Gastrocnemius medialis (tissue), 4 donors: ENCODE measurements around the gene DCC. TPM values are rescaled to one million over a fixed set of nuclear protein-coding genes. Genes with fewer than 3 reads are reported as not detected.

ENCODE experiments used
- ATAC-seq, 2 donors: fragments of 150-250 bp; one replicate each; pipeline ENCODE4 v1.9.1; 2016
- DNase-seq, 2 donors: peaks; one replicate each; pipeline ENCODE4 v3.0.0-alpha.2; 2019
- H3K27ac ChIP-seq, 4 donors: fragments of 200-600 bp; sonication (generic); 1 replicate in 1 of 4; 2 replicates in 3 of 4; pipeline ENCODE4 v1.5.1; 2016 to 2018; ENCODE audit warnings: mild to moderate bottlenecking in 2 of 4, moderate library complexity in 1 of 4
- H3K27me3 ChIP-seq, 3 donors: fragments of 200-600 bp; sonication (generic) in 2 of 3; 1 replicate in 1 of 3; 2 replicates in 2 of 3; pipeline versions ENCODE4 v1.5.1 to v1.6.0; 2016 to 2019; ENCODE audit warnings: mild to moderate bottlenecking in 1 of 3, moderate library complexity in 1 of 3
- H3K36me3 ChIP-seq, 2 donors: fragments of 200-600 bp; sonication (generic) in 1 of 2; one replicate each; pipeline ENCODE4 v1.5.1; 2017 to 2018
- H3K4me1 ChIP-seq, 2 donors: fragments of 200-600 bp; sonication (generic) in 1 of 2; one replicate each; pipeline ENCODE4 v1.5.1; 2016 to 2017; ENCODE audit warnings: mild to moderate bottlenecking in 2 of 2
- H3K4me3 ChIP-seq, 4 donors: fragments of 200-600 bp; sonication (generic) in 3 of 4; 1 replicate in 1 of 4; 2 replicates in 3 of 4; pipeline ENCODE4 v1.5.1; 2016 to 2019; ENCODE audit warnings: mild to moderate bottlenecking in 2 of 4
- H3K9me3 ChIP-seq, 3 donors: fragments of 200-600 bp; sonication (generic) in 2 of 3; 1 replicate in 1 of 3; 2 replicates in 2 of 3; pipeline ENCODE4 v1.5.1; 2016 to 2019
- POLR2A ChIP-seq, 2 donors: fragments of 450-650 bp; IDR thresholded peaks; one replicate each; pipeline ENCODE4 v1.6.1; 2017; ENCODE audit warnings: antibody characterized with exemption in 2 of 2, mild to moderate bottlenecking in 2 of 2, moderate library complexity in 2 of 2
- in situ Hi-C, 4 donors: fragments of 200-750 bp; cut with MboI; loops; one replicate each; pipeline versions ENCODE4 v1.15.0 to v1.8.0; 2017; ENCODE audit warnings: low sequenced_read_pairs in 4 of 4
- intact Hi-C: fragments of 100-400 bp; cut with DNase I; formaldehyde crosslinking; loops from one replicate; pipeline ENCODE4 v1.15.1; 2023; ENCODE audit warnings: low total_unique reads
- total RNA-seq, 4 donors: library from RNA; depleted of rRNA; stranded (reverse); fragments of >200 nt; gene quantifications; one replicate each; pipeline versions ENCODE4 v1.1.0 to v1.2.3, GENCODE V29; 2016
- TF ChIP-seq, protein P1 (sequence below), 5 experiments: fragments of 450-650 bp in 3 of 5; fragments of 200-600 bp in 2 of 5; sonication (generic) in 2 of 5; IDR thresholded peaks in 4 of 5; conservative IDR thresholded peaks in 1 of 5; 1 replicate in 4 of 5; 2 replicates in 1 of 5; pipeline ENCODE4 v1.5.1; 2016 to 2019; ENCODE audit warnings: antibody characterized with exemption in 5 of 5, mild to moderate bottlenecking in 3 of 5, moderate library complexity in 3 of 5

Gene DCC
- total RNA-seq, 4 donors from 2014 or later, result not detected

DNA sequence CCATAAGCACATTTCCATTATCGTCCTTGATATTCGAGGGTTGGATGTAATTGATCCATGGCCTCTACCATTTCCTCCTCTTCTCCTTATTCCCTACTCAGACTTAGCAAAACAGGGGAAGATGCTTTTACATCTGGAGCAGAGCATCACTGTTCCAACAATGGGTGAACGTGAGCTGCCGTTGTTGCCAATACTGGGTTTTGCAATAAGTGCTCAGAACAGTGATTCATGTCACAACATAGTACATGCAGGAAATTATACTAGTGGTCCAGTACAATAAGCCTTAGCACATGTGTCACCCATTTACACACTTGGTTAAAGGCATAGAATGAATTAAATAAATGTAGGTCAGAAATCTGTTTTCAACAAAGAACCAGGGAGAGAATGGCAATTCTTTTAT, 112.4 kb downstream of the DCC start:
- no peak overlapping the region for H3K4me3 ChIP-seq
- no peak for ATAC-seq

DNA sequence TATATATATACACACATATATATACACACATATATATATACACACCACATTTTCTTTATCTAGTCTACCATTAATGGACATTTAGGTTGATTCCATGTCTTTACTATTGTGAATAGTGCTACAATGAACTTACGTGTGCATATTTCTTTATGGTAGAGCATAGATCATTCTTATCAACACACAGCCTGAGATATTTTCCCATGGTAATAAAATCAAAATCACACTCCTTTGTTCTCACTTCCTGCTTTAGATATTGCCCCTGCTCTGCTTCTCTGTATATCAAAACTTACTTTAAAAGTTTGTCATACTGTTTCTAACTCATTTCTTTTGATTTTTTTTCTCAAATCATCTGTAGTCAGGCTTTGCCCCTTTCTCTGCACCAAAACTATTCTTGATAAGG, 119.9 kb downstream of the DCC start:
- TF ChIP-seq, protein P1, sequence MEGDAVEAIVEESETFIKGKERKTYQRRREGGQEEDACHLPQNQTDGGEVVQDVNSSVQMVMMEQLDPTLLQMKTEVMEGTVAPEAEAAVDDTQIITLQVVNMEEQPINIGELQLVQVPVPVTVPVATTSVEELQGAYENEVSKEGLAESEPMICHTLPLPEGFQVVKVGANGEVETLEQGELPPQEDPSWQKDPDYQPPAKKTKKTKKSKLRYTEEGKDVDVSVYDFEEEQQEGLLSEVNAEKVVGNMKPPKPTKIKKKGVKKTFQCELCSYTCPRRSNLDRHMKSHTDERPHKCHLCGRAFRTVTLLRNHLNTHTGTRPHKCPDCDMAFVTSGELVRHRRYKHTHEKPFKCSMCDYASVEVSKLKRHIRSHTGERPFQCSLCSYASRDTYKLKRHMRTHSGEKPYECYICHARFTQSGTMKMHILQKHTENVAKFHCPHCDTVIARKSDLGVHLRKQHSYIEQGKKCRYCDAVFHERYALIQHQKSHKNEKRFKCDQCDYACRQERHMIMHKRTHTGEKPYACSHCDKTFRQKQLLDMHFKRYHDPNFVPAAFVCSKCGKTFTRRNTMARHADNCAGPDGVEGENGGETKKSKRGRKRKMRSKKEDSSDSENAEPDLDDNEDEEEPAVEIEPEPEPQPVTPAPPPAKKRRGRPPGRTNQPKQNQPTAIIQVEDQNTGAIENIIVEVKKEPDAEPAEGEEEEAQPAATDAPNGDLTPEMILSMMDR (IDR thresholded peaks at IDR 0.05 in 4 of 5, conservative IDR thresholded peaks at IDR 0.05 in 1 of 5), result no peak
- DNase-seq (no peak), ATAC-seq (no peak)
- in situ Hi-C loops (no loop called here), intact Hi-C loops (no loop called here)
- Histone ChIP-seq H3K36me3 (no peaks in the 10 kb centered on the region), H3K4me3 (no peak overlapping the region), H3K4me1 (no peaks in the 10 kb centered on the region), H3K27ac (no peak overlapping the region), H3K9me3 (no peaks in the 10 kb centered on the region), H3K27me3 (no peaks in the 10 kb centered on the region)

More for the DNA sequence above, 112.4 kb downstream of the DCC start:
- TF ChIP-seq, protein P1 (IDR thresholded peaks at IDR 0.05 in 4 of 5, conservative IDR thresholded peaks at IDR 0.05 in 1 of 5), result no peak
- TF ChIP-seq POLR2A (IDR thresholded peaks at IDR 0.05), result no peak
- no peak for DNase-seq
- H3K27me3 ChIP-seq, result no peaks in the 10 kb centered on the region
- intact Hi-C loops, result no loop called here
- in situ Hi-C loops, result no loop called here
- no peaks in the 10 kb centered on the region for H3K4me1 ChIP-seq
- no peak overlapping the region for H3K27ac ChIP-seq
- H3K9me3 ChIP-seq, result no peaks in the 10 kb centered on the region
- H3K36me3 ChIP-seq, result no peaks in the 10 kb centered on the region

DNA sequence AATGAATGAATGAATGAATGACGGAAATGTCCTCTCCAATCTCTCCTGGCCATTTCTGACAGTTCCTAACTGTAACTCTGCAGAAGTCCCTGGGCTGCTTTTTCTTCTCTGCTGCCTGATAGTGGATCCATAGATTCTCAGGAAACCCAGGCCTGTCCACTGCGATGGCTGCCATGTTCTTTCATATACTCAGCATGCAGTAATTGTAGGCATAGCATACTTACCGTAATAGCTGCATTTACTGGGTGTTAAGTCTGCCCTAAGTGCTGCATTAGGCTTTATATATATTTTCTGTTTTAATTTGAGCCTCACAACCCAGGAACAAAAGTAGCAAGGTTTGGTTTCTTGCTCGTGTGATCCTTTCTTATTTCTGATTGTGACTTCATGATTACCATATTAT, 122.9 kb downstream of the DCC start:
- in situ Hi-C loops (no loop called here), intact Hi-C loops (no loop called here)
- H3K36me3 ChIP-seq, result no peaks in the 10 kb centered on the region
- H3K27me3 ChIP-seq, result no peaks in the 10 kb centered on the region
- no peaks in the 10 kb centered on the region for H3K4me1 ChIP-seq
- TF ChIP-seq, protein P1 (IDR thresholded peaks at IDR 0.05 in 4 of 5, conservative IDR thresholded peaks at IDR 0.05 in 1 of 5), result no peak
- no peak for TF ChIP-seq POLR2A (IDR thresholded peaks at IDR 0.05)
- ATAC-seq (no peak), DNase-seq (no peak)
- H3K27ac ChIP-seq, result no peak overlapping the region
- no peaks in the 10 kb centered on the region for H3K9me3 ChIP-seq
- no peak overlapping the region for H3K4me3 ChIP-seq

DNA sequence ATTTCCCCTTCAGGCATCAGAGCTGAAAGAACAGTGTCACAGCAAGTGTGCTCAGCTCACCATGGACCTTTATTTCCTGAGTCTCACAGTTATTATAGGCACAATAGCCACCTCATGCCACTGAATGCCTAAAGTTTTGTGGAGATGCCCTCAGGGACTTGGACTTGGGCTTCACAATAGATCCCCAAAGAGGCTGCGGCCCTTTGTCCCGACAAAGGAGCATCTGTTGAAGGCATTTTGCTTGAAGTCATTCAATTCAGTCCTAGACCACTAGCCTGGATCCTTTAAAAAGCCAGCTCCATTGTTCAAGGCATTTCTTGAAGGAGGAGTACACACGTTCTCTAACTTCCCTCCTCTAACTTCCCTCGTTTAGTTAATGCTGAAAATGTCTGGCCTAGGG, 125.4 kb downstream of the DCC start:
- ATAC-seq (no peak), DNase-seq (no peak)
- in situ Hi-C loops, result no loop called here
- Histone ChIP-seq H3K36me3 (no peaks in the 10 kb centered on the region), H3K27ac (no peak overlapping the region), H3K9me3 (no peaks in the 10 kb centered on the region), H3K4me3 (no peak overlapping the region), H3K27me3 (no peaks in the 10 kb centered on the region), H3K4me1 (no peaks in the 10 kb centered on the region)
- intact Hi-C loops, result no loop called here
- no peak for TF ChIP-seq POLR2A (IDR thresholded peaks at IDR 0.05)
- TF ChIP-seq, protein P1 (IDR thresholded peaks at IDR 0.05 in 4 of 5, conservative IDR thresholded peaks at IDR 0.05 in 1 of 5), result no peak

DNA sequence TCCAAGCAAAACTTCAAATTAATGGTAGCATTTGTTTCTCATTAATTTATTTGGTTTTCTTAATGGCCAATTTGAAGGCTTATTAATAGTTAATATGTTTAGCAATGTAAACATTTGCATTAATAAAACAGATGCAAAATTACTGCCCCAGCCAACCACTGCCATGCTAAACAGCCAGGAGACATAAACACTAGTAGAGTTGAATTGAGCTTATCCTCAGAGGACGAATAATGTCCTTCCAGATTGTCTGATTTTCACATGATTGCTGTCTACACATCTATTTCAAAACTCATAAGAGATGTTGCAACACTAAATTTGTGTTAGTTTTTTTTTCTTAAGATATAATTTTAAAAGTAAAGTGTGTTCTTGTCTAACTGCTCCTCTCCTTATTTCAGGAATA, 128.5 kb downstream of the DCC start:
- Histone ChIP-seq H3K27me3 (no peaks in the 10 kb centered on the region), H3K9me3 (no peaks in the 10 kb centered on the region), H3K4me1 (no peaks in the 10 kb centered on the region), H3K4me3 (no peak overlapping the region), H3K36me3 (no peaks in the 10 kb centered on the region), H3K27ac (no peak overlapping the region)
- TF ChIP-seq POLR2A (IDR thresholded peaks at IDR 0.05), result no peak
- TF ChIP-seq, protein P1 (IDR thresholded peaks at IDR 0.05 in 4 of 5, conservative IDR thresholded peaks at IDR 0.05 in 1 of 5), result no peak
- ATAC-seq (no peak), DNase-seq (no peak)
- intact Hi-C loops (no loop called here), in situ Hi-C loops (no loop called here)
